Measurements from ENCODE around the gene KRTAP10-3. TPM values are rescaled to one million over a fixed set of nuclear protein-coding genes. Genes with fewer than 3 reads are reported as not detected.
A peak's percentile ranks its signal among the peaks of the same experiment; 100 is the strongest.

KRTAP10-3 gene
- total and polyA plus RNA-seq, 2 experiments from 2014 or later: not detected

DNA sequence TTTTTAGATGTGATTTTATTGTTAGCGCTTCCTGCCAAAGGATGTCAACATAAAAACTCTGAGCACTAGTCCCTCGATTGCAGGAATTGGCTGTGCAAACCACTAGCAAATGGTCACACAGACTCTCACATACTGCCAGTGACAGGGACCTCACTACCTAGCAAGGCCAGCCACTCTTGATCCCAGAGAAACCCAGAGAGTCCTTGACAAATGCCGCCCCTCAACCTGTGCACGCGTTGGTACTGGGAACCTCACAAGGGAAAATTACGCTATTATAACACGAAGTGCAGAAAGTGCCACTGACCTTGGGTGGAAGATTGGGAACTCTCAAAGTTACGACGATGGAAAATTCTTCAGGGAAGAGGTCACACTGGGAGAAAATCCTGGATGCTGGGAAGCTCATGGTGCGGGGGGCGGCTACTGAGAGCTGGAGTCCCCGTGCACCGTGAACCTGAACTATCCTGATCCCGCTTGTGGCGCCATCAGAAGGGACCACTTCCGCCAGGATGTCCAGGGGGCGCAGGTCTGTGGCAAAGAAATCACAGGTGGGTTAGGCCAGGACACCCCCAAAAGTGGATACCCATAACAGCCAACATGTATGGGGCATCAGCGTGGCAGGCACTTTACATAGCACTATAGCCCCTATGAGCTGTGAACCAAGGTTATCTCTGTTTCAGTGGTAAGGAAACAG is 9.0 kb upstream of the KRTAP10-3 start:
- Mint-ChIP-seq H3K36me3 (ENCODE audit: low read depth) (peaks cover 4% of the 10 kb centered on the region; the same call in 2 of the 3 replicates), H3K4me1 (no peaks in the 10 kb centered on the region), H3K27me3 (ENCODE audit: insufficient read depth, low read depth, poor library complexity) (peaks cover 10% of the 10 kb centered on the region), H3K27ac (no peak overlapping the region), H3K4me3 (no peak overlapping the region), H3K9me3 (peaks cover 25% of the 10 kb centered on the region)
- Histone ChIP-seq H2AFZ (peak overlapping the region; percentile 56; the same call in 1 of the 2 replicates), H3K27ac (ENCODE audit: low read depth) (no peak overlapping the region), H3K36me3 (ENCODE audit: insufficient read depth) (no peaks in the 10 kb centered on the region), H3K4me3 (no peak overlapping the region), H3F3A (replicated peaks; ENCODE audit: low read depth) (no peaks in the 10 kb centered on the region), H3K27me3 (ENCODE audit: insufficient read depth) (no peaks in the 10 kb centered on the region), H3K4me1 (ENCODE audit: insufficient read depth) (no peaks in the 10 kb centered on the region), H3K4me2 (no peak overlapping the region), H3K9me2 (ENCODE audit: insufficient read depth) (no peaks in the 10 kb centered on the region), H3K79me2 (replicated peaks; ENCODE audit: insufficient read depth) (no peaks in the 10 kb centered on the region), H4K20me1 (replicated peaks; ENCODE audit: insufficient read depth) (no peaks in the 10 kb centered on the region)
- DNase-seq (ENCODE audit: low spot score): no peak
- TF ChIP-seq EZH2phosphoT487 (IDR thresholded peaks at IDR 0.05; ENCODE audit: unreplicated experiment) (no peak), STAT1 (IDR thresholded peaks at IDR 0.05; ENCODE audit: unreplicated experiment) (no peak), POLR2AphosphoS5 (IDR thresholded peaks at IDR 0.05; ENCODE audit: low read depth) (no peak), NANOG (IDR thresholded peaks at IDR 0.05; ENCODE audit: borderline replicate concordance) (no peak), ZNF114 (CRISPR knock-in tag; IDR thresholded peaks at IDR 0.05) (no peak)
- TF ChIP-seq, protein P1, sequence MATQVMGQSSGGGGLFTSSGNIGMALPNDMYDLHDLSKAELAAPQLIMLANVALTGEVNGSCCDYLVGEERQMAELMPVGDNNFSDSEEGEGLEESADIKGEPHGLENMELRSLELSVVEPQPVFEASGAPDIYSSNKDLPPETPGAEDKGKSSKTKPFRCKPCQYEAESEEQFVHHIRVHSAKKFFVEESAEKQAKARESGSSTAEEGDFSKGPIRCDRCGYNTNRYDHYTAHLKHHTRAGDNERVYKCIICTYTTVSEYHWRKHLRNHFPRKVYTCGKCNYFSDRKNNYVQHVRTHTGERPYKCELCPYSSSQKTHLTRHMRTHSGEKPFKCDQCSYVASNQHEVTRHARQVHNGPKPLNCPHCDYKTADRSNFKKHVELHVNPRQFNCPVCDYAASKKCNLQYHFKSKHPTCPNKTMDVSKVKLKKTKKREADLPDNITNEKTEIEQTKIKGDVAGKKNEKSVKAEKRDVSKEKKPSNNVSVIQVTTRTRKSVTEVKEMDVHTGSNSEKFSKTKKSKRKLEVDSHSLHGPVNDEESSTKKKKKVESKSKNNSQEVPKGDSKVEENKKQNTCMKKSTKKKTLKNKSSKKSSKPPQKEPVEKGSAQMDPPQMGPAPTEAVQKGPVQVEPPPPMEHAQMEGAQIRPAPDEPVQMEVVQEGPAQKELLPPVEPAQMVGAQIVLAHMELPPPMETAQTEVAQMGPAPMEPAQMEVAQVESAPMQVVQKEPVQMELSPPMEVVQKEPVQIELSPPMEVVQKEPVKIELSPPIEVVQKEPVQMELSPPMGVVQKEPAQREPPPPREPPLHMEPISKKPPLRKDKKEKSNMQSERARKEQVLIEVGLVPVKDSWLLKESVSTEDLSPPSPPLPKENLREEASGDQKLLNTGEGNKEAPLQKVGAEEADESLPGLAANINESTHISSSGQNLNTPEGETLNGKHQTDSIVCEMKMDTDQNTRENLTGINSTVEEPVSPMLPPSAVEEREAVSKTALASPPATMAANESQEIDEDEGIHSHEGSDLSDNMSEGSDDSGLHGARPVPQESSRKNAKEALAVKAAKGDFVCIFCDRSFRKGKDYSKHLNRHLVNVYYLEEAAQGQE (IDR thresholded peaks at IDR 0.05; ENCODE audit: unreplicated experiment): no peak
- TF ChIP-seq, protein P2, sequence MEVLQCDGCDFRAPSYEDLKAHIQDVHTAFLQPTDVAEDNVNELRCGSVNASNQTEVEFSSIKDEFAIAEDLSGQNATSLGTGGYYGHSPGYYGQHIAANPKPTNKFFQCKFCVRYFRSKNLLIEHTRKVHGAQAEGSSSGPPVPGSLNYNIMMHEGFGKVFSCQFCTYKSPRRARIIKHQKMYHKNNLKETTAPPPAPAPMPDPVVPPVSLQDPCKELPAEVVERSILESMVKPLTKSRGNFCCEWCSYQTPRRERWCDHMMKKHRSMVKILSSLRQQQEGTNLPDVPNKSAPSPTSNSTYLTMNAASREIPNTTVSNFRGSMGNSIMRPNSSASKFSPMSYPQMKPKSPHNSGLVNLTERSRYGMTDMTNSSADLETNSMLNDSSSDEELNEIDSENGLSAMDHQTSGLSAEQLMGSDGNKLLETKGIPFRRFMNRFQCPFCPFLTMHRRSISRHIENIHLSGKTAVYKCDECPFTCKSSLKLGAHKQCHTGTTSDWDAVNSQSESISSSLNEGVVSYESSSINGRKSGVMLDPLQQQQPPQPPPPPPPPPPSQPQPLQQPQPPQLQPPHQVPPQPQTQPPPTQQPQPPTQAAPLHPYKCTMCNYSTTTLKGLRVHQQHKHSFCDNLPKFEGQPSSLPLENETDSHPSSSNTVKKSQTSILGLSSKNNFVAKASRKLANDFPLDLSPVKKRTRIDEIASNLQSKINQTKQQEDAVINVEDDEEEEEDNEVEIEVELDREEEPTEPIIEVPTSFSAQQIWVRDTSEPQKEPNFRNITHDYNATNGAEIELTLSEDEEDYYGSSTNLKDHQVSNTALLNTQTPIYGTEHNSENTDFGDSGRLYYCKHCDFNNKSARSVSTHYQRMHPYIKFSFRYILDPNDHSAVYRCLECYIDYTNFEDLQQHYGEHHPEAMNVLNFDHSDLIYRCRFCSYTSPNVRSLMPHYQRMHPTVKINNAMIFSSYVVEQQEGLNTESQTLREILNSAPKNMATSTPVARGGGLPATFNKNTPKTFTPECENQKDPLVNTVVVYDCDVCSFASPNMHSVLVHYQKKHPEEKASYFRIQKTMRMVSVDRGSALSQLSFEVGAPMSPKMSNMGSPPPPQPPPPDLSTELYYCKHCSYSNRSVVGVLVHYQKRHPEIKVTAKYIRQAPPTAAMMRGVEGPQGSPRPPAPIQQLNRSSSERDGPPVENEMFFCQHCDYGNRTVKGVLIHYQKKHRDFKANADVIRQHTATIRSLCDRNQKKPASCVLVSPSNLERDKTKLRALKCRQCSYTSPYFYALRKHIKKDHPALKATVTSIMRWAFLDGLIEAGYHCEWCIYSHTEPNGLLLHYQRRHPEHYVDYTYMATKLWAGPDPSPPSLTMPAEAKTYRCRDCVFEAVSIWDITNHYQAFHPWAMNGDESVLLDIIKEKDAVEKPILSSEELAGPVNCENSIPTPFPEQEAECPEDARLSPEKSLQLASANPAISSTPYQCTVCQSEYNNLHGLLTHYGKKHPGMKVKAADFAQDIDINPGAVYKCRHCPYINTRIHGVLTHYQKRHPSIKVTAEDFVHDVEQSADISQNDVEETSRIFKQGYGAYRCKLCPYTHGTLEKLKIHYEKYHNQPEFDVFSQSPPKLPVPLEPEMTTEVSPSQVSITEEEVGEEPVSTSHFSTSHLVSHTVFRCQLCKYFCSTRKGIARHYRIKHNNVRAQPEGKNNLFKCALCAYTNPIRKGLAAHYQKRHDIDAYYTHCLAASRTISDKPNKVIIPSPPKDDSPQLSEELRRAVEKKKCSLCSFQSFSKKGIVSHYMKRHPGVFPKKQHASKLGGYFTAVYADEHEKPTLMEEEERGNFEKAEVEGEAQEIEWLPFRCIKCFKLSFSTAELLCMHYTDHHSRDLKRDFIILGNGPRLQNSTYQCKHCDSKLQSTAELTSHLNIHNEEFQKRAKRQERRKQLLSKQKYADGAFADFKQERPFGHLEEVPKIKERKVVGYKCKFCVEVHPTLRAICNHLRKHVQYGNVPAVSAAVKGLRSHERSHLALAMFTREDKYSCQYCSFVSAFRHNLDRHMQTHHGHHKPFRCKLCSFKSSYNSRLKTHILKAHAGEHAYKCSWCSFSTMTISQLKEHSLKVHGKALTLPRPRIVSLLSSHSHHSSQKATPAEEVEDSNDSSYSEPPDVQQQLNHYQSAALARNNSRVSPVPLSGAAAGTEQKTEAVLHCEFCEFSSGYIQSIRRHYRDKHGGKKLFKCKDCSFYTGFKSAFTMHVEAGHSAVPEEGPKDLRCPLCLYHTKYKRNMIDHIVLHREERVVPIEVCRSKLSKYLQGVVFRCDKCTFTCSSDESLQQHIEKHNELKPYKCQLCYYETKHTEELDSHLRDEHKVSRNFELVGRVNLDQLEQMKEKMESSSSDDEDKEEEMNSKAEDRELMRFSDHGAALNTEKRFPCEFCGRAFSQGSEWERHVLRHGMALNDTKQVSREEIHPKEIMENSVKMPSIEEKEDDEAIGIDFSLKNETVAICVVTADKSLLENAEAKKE (CRISPR knock-in tag; IDR thresholded peaks at IDR 0.05): no peak
- ATAC-seq: no peak

Data from GM23338 (cell line).